Adrenal gland (tissue), 12 donors: ENCODE results near the gene PPP1R37. TPM values are rescaled to one million over a fixed set of nuclear protein-coding genes. Genes with fewer than 3 reads are reported as not detected.

Experiments
- DNase-seq, 7 donors: peaks; one replicate each; pipeline ENCODE4 v3.0.0-alpha.2; 2019 to 2020
- H3K27ac ChIP-seq, 5 donors: fragments of 200-600 bp; sonication (generic) in 4 of 5; 1 replicate in 3 of 5; 2 replicates in 2 of 5; pipeline versions ENCODE4 v1.5.1 to v1.8.0; 2016 to 2020; ENCODE audit warnings: mild to moderate bottlenecking in 1 of 5
- H3K27me3 ChIP-seq: fragments of 200-600 bp; 2 replicates; pipeline ENCODE4 v1.8.0; 2021
- H3K36me3 ChIP-seq, 2 donors: fragments of 200-600 bp; replicated peaks in 1 of 2; 1 replicate in 1 of 2; 2 replicates in 1 of 2; pipeline versions ENCODE4 v1.5.1 to v1.8.0; 2018 to 2022
- H3K4me1 ChIP-seq, 2 donors: fragments of 200-600 bp; replicated peaks in 1 of 2; 1 replicate in 1 of 2; 2 replicates in 1 of 2; pipeline versions ENCODE4 v1.5.1 to v1.8.0; 2018 to 2021
- H3K4me3 ChIP-seq, 4 donors: fragments of 200-600 bp; sonication (generic) in 3 of 4; one replicate each; pipeline ENCODE4 v1.5.1; 2016 to 2018
- H3K9me3 ChIP-seq, 3 donors: fragments of 200-600 bp; sonication (generic) in 1 of 3; replicated peaks in 1 of 3; 1 replicate in 2 of 3; 2 replicates in 1 of 3; pipeline versions ENCODE4 v1.5.1 to v1.8.0; 2016 to 2021
- CTCF ChIP-seq, 6 experiments: fragments of 450-650 bp in 4 of 6; fragments of 200-600 bp in 2 of 6; sonication (generic) in 1 of 6; IDR thresholded peaks; 1 replicate in 5 of 6; 2 replicates in 1 of 6; pipeline versions ENCODE4 v1.5.1 to v1.8.0; 2016 to 2021; ENCODE audit warnings: antibody characterized with exemption in 6 of 6, mild to moderate bottlenecking in 2 of 6, moderate library complexity in 1 of 6
- POLR2A ChIP-seq, 2 donors: fragments of 450-650 bp; IDR thresholded peaks; one replicate each; pipeline ENCODE4 v1.6.1; 2017; ENCODE audit warnings: antibody characterized with exemption in 2 of 2, mild to moderate bottlenecking in 2 of 2, moderate library complexity in 1 of 2
- WGBS, 4 donors: extraction: QIAGEN DNeasy Blood & Tissue Kit in 2 of 4; methylation state at CpG; one replicate each; pipeline versions ENCODE4 v1.1.5 to v1.1.7; 2013 to 2017; 5-methylcytosine and 5-hydroxymethylcytosine counted together
- intact Hi-C, 2 donors: fragments of 100-400 bp; cut with DNase I; formaldehyde crosslinking; loops; one replicate each; pipeline versions ENCODE4 v1.14.1 to v1.15.0; 2022 to 2023
- polyA plus RNA-seq, 3 donors: library from polyadenylated mRNA; stranded (reverse); fragments of 200-250 nt in 2 of 3; fragments of 350-450 nt in 1 of 3; fragmentation: Illumina TruSeq in 1 of 3; extraction: RNeasy Lipid Tissue Mini Kit (QIAGEN cat#74804) in 1 of 3; gene quantifications; one replicate each; pipeline ENCODE4 v1.2.3, GENCODE V29; 2013 to 2014
- total RNA-seq, 9 donors: library from RNA; depleted of rRNA in 4 of 9; stranded (reverse); fragments of >200 nt in 4 of 9; fragments of 120-200 nt in 1 of 9; fragmentation: NEBNext Ultra II Directional in 1 of 9; extraction: Animal tissue kit (Norgen Biotek cat#: 25700) in 1 of 9; gene quantifications; one replicate each; pipeline versions ENCODE4 v1.1.0 to v1.2.4, GENCODE V29; 2013 to 2023
- donor health status: healthy with polysubstance abuse.
- donor health status: Bipolar disorder and iron deficiency.
- donor health status: DM: yes; HTN: yes; CAD: no.
- donor health status: DM: no; HTN: no; CAD: no.
- donor health status: DM: no; HTN: no; CAD: no.
- donor health status: DM: yes; HTN: yes; CAD: no.

PPP1R37 gene
- total and polyA plus RNA-seq, 12 donors, result 16.4 to 244 (median 51.8) TPM

GRCh38 chr19:45046355-45046754 is 46.6 kb upstream of the PPP1R37 start:
- H3K27ac ChIP-seq, result peak overlapping the region in 3 of 5 donors; percentile 2 to 45 (median 2)
- H3K36me3 ChIP-seq, result peaks cover 0 to 45% of the 10 kb centered on the region in 2 donors
- TF ChIP-seq POLR2A (IDR thresholded peaks at IDR 0.05), result no peak
- TF ChIP-seq CTCF (IDR thresholded peaks at IDR 0.05), result no peak
- no peaks in the 10 kb centered on the region for H3K9me3 ChIP-seq
- no peaks in the 10 kb centered on the region for H3K27me3 ChIP-seq
- H3K4me1 ChIP-seq, result peaks cover 22 to 44% of the 10 kb centered on the region in 2 donors
- DNase-seq, result no peak
- intact Hi-C loops, result no loop called here
- no peak overlapping the region for H3K4me3 ChIP-seq
- WGBS, 4 donors, result 67 to 90% (median 74%) methylated on average over 7 of the region's 7 CpGs

GRCh38 chr19:45047188-45047797 is 45.7 kb upstream of the PPP1R37 start:
- H3K4me3 ChIP-seq, result no peak overlapping the region
- intact Hi-C loops, result no loop called here
- 66 to 81% (median 77%) methylated on average over 7 of the region's 7 CpGs for WGBS, 4 donors
- no peak for DNase-seq
- H3K36me3 ChIP-seq, result peaks cover 0 to 37% of the 10 kb centered on the region in 2 donors
- H3K27me3 ChIP-seq, result no peaks in the 10 kb centered on the region
- no peak overlapping the region for H3K27ac ChIP-seq
- TF ChIP-seq CTCF (IDR thresholded peaks at IDR 0.05), result no peak
- no peak for TF ChIP-seq POLR2A (IDR thresholded peaks at IDR 0.05)
- H3K4me1 ChIP-seq, result peaks cover 22 to 38% of the 10 kb centered on the region in 2 donors
- H3K9me3 ChIP-seq, result no peaks in the 10 kb centered on the region

GRCh38 chr19:45049073-45049736 is 43.8 kb upstream of the PPP1R37 start:
- H3K4me3 ChIP-seq, result no peak overlapping the region
- intact Hi-C loops, result no loop called here
- no peak for TF ChIP-seq CTCF (IDR thresholded peaks at IDR 0.05)
- no peak for TF ChIP-seq POLR2A (IDR thresholded peaks at IDR 0.05)
- H3K27me3 ChIP-seq, result no peaks in the 10 kb centered on the region
- peaks cover 0 to 41% of the 10 kb centered on the region in 2 donors for H3K36me3 ChIP-seq
- peak overlapping the region in 3 of 5 donors; percentile 18 to 50 (median 32) for H3K27ac ChIP-seq
- peaks cover 22 to 38% of the 10 kb centered on the region in 2 donors for H3K4me1 ChIP-seq
- 57 to 73% (median 67%) methylated on average over 3 to 8 of the region's 8 CpGs for WGBS, 4 donors
- DNase-seq, result peak in 6 of 7 donors; percentile 62 to 83 (median 70)
- no peaks in the 10 kb centered on the region for H3K9me3 ChIP-seq

- Histone ChIP-seq H3K27ac (no peak overlapping the region), H3K4me3 (no peak overlapping the region), H3K4me1 (peaks cover 22 to 38% of the 10 kb centered on the region in 2 donors), H3K9me3 (no peaks in the 10 kb centered on the region), H3K27me3 (no peaks in the 10 kb centered on the region), H3K36me3 (peaks cover 0 to 41% of the 10 kb centered on the region in 2 donors)
- DNase-seq, result no peak
- no peak for TF ChIP-seq CTCF (IDR thresholded peaks at IDR 0.05)
- TF ChIP-seq POLR2A (IDR thresholded peaks at IDR 0.05), result no peak
- intact Hi-C loops, result loop anchor here in 1 of 2 donors (10.0 kb wide), 1 partner anchor 85 kb away; no protein-coding TSS in a partner anchor
- 92 to 96% (median 93%) methylated on average over 6 of the region's 6 CpGs for WGBS, 4 donors
These were observed 42.9 kb upstream of the PPP1R37 start for GRCh38 chr19:45050036-45050435.
